Measurements from ENCODE around the gene NPC1L1. TPM values are rescaled to one million over a fixed set of nuclear protein-coding genes. Genes with fewer than 3 reads are reported as not detected.

The NPC1L1 gene
- total and polyA plus RNA-seq, 2 of the 13 experiments (the other 11 are each of a cell fraction or from before 2014, with no cell fraction given), result 4.8 to 14.5 TPM

GRCh38 chr7:44573464-44574286, 32.5 kb upstream of the NPC1L1 start, which contains the start of gene DDX56 (continued):
- no peak for TF ChIP-seq ZNF10 (CRISPR knock-in tag; IDR thresholded peaks at IDR 0.05; ENCODE audit: borderline replicate concordance, low read depth)
- TF ChIP-seq ZNF230 (CRISPR knock-in tag; IDR thresholded peaks at IDR 0.05), result peak; percentile 85; the same call in 1 of the 2 replicates
- TF ChIP-seq KAT2B (IDR thresholded peaks at IDR 0.05; ENCODE audit: borderline replicate concordance, low read depth, low read length), result no peak
- TF ChIP-seq, protein P1, sequence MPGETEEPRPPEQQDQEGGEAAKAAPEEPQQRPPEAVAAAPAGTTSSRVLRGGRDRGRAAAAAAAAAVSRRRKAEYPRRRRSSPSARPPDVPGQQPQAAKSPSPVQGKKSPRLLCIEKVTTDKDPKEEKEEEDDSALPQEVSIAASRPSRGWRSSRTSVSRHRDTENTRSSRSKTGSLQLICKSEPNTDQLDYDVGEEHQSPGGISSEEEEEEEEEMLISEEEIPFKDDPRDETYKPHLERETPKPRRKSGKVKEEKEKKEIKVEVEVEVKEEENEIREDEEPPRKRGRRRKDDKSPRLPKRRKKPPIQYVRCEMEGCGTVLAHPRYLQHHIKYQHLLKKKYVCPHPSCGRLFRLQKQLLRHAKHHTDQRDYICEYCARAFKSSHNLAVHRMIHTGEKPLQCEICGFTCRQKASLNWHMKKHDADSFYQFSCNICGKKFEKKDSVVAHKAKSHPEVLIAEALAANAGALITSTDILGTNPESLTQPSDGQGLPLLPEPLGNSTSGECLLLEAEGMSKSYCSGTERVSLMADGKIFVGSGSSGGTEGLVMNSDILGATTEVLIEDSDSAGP (CRISPR knock-in tag; IDR thresholded peaks at IDR 0.05; ENCODE audit: borderline replicate concordance), result peak; percentile 83
- TF ChIP-seq POLR2G (IDR thresholded peaks at IDR 0.05; ENCODE audit: low read depth, low read length), result peak; percentile 92
- peak; percentile 95 for TF ChIP-seq RBFOX2 (IDR thresholded peaks at IDR 0.05; ENCODE audit: low read depth, low read length)
- peak; percentile 17; the same call in 1 of the 2 replicates for TF ChIP-seq STAG1 (CRISPR knock-in tag; IDR thresholded peaks at IDR 0.05)
- TF ChIP-seq PAWR (CRISPR knock-in tag; IDR thresholded peaks at IDR 0.05; ENCODE audit: borderline replicate concordance), result no peak
- peak; percentile 87; the same call in 1 of the 2 replicates for TF ChIP-seq ZNF691 (CRISPR knock-in tag; IDR thresholded peaks at IDR 0.05; ENCODE audit: borderline replicate concordance, low read depth)
- peak; percentile 81 for TF ChIP-seq HIVEP1 (CRISPR knock-in tag; IDR thresholded peaks at IDR 0.05)
- TF ChIP-seq, protein P2, sequence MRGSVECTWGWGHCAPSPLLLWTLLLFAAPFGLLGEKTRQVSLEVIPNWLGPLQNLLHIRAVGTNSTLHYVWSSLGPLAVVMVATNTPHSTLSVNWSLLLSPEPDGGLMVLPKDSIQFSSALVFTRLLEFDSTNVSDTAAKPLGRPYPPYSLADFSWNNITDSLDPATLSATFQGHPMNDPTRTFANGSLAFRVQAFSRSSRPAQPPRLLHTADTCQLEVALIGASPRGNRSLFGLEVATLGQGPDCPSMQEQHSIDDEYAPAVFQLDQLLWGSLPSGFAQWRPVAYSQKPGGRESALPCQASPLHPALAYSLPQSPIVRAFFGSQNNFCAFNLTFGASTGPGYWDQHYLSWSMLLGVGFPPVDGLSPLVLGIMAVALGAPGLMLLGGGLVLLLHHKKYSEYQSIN (CRISPR knock-in tag; IDR thresholded peaks at IDR 0.05; ENCODE audit: borderline replicate concordance), result no peak
- peak; percentile 92 for TF ChIP-seq ZNF350 (CRISPR knock-in tag; IDR thresholded peaks at IDR 0.05; ENCODE audit: borderline replicate concordance, low read depth)
- TF ChIP-seq SRSF9 (IDR thresholded peaks at IDR 0.05; ENCODE audit: borderline replicate concordance, insufficient read depth, low read depth, low read length, poor library complexity, severe bottlenecking), result no peak
- TF ChIP-seq ISL2 (CRISPR knock-in tag; IDR thresholded peaks at IDR 0.05), result peak; percentile 88
- TF ChIP-seq SRSF1 (optimal IDR thresholded peaks at IDR 0.05; ENCODE audit: low read depth, low read length), result no peak
- TF ChIP-seq KDM5B (CRISPR knock-in tag; IDR thresholded peaks at IDR 0.05; ENCODE audit: borderline replicate concordance), result peak; percentile 90
- TF ChIP-seq CTCF (CRISPR knock-in tag; IDR thresholded peaks at IDR 0.05), result no peak; the same call in 1 of the 2 replicates
- TF ChIP-seq ZNF414 (CRISPR knock-in tag; IDR thresholded peaks at IDR 0.05), result no peak
- TF ChIP-seq SRF (IDR thresholded peaks at IDR 0.05; ENCODE audit: low read depth, low read length), result no peak
- TF ChIP-seq ZNF766 (CRISPR knock-in tag; IDR thresholded peaks at IDR 0.05; ENCODE audit: borderline replicate concordance), result peak; percentile 96
- peak; percentile 74 for TF ChIP-seq CREB1 (IDR thresholded peaks at IDR 0.05)
- TF ChIP-seq CREB1 (CRISPR knock-in tag; IDR thresholded peaks at IDR 0.05), result peak; percentile 88
- TF ChIP-seq ELF4 (CRISPR knock-in tag; IDR thresholded peaks at IDR 0.05; ENCODE audit: borderline replicate concordance), result peak; percentile 95

All from HepG2 (cell line).